CD14-positive monocyte (primary cell): Measurements from ENCODE around the gene RAB31. TPM values are rescaled to one million over a fixed set of nuclear protein-coding genes. Genes with fewer than 3 reads are reported as not detected.

Source experiments
- DNase-seq, 3 donors: peaks; one replicate each; pipeline ENCODE4 v3.0.0-alpha.2; 2011 to 2022
- H2AFZ ChIP-seq: 2 replicates; pipeline ENCODE4 v1.6.0; 2012; ENCODE audit warnings: mild to moderate bottlenecking, low read depth, low read length, inconsistent platforms; ENCODE audit not compliant: insufficient read depth, poor library complexity, severe bottlenecking
- H3K27ac ChIP-seq, 2 donors: 1 replicate in 1 of 2; 2 replicates in 1 of 2; pipeline ENCODE4 v1.5.1; 2012 to 2013; ENCODE audit warnings: low read length in 2 of 2, control low read depth in 1 of 2, inconsistent platforms in 1 of 2, low read depth in 1 of 2, mild to moderate bottlenecking in 1 of 2
- H3K27me3 ChIP-seq, 2 donors: one replicate each; pipeline versions ENCODE4 v1.6.0 to v1.6.1; 2011 to 2013; ENCODE audit warnings: low read length in 2 of 2; ENCODE audit not compliant: control insufficient read depth in 2 of 2, insufficient read depth in 2 of 2
- H3K36me3 ChIP-seq, 2 donors: replicated peaks in 1 of 2; 1 replicate in 1 of 2; 2 replicates in 1 of 2; pipeline versions ENCODE4 v1.5.1 to v1.6.1; 2012 to 2013; ENCODE audit warnings: low read length in 2 of 2, control low read depth in 1 of 2, inconsistent platforms in 1 of 2, mild to moderate bottlenecking in 1 of 2; ENCODE audit not compliant: insufficient read depth in 2 of 2, control insufficient read depth in 1 of 2
- H3K4me1 ChIP-seq, 2 donors: 1 replicate in 1 of 2; 2 replicates in 1 of 2; pipeline versions ENCODE4 v1.5.1 to v1.6.1; 2012 to 2013; ENCODE audit warnings: low read length in 2 of 2, control low read depth in 1 of 2, inconsistent platforms in 1 of 2, mild to moderate bottlenecking in 1 of 2, moderate library complexity in 1 of 2; ENCODE audit not compliant: insufficient read depth in 2 of 2, control insufficient read depth in 1 of 2
- H3K4me2 ChIP-seq: replicated peaks from 2 replicates; pipeline ENCODE3; 2012; ENCODE audit warnings: low read length, moderate library complexity, mild to moderate bottlenecking; ENCODE audit not compliant: poor library complexity, severe bottlenecking; ENCODE audit errors: extremely low read depth
- H3K4me3 ChIP-seq, 3 experiments: fragments of 200-600 bp in 1 of 3; sonication (generic) in 1 of 3; replicated peaks in 1 of 3; 1 replicate in 2 of 3; 2 replicates in 1 of 3; pipeline ENCODE4 v1.5.1; 2011 to 2013; ENCODE audit warnings: low read length in 3 of 3, mild to moderate bottlenecking in 3 of 3, control low read depth in 2 of 3, low read depth in 2 of 3, inconsistent platforms in 1 of 3, moderate library complexity in 1 of 3
- H3K79me2 ChIP-seq: 2 replicates; pipeline ENCODE4 v1.6.0; 2012; ENCODE audit warnings: mild to moderate bottlenecking, control low read depth, inconsistent platforms, low read length, moderate library complexity; ENCODE audit not compliant: insufficient read depth
- H3K9ac ChIP-seq: 2 replicates; pipeline ENCODE4 v1.6.0; 2017; ENCODE audit warnings: low read length, mild to moderate bottlenecking; ENCODE audit not compliant: insufficient read depth, poor library complexity, severe bottlenecking
- H3K9me3 ChIP-seq, 2 donors: replicated peaks in 1 of 2; 1 replicate in 1 of 2; 2 replicates in 1 of 2; pipeline versions ENCODE4 v1.5.1 to v1.6.1; 2012 to 2013; ENCODE audit warnings: low read length in 2 of 2, control low read depth in 1 of 2; ENCODE audit not compliant: control insufficient read depth in 1 of 2, insufficient read depth in 1 of 2
- H4K20me1 ChIP-seq: 2 replicates; pipeline ENCODE4 v1.6.0; 2012; ENCODE audit warnings: mild to moderate bottlenecking, low read length, control low read depth, moderate library complexity; ENCODE audit not compliant: insufficient read depth
- H3K27ac Mint-ChIP-seq, 7 donors: one replicate each; pipeline ENCODE4 v1.8.0; 2020; ENCODE audit warnings: mild to moderate bottlenecking in 7 of 7, mixed read lengths in 7 of 7, moderate library complexity in 6 of 7, inconsistent platforms in 2 of 7
- H3K27me3 Mint-ChIP-seq, 3 donors: one replicate each; pipeline ENCODE4 v1.8.0; 2021 to 2022; ENCODE audit warnings: low read depth in 3 of 3, mild to moderate bottlenecking in 3 of 3, mixed read lengths in 3 of 3, moderate library complexity in 3 of 3, inconsistent platforms in 1 of 3
- H3K36me3 Mint-ChIP-seq, 2 donors: one replicate each; pipeline ENCODE4 v1.8.0; 2020; ENCODE audit warnings: mixed read lengths in 2 of 2, inconsistent platforms in 1 of 2, mild to moderate bottlenecking in 1 of 2
- H3K4me1 Mint-ChIP-seq: one replicate; pipeline ENCODE4 v1.8.0; 2020; ENCODE audit warnings: mild to moderate bottlenecking, mixed read lengths
- H3K4me3 Mint-ChIP-seq, 2 donors: one replicate each; pipeline ENCODE4 v1.8.0; 2020; ENCODE audit warnings: mild to moderate bottlenecking in 2 of 2, mixed read lengths in 2 of 2, moderate library complexity in 1 of 2
- H3K9me3 Mint-ChIP-seq, 7 donors: one replicate each; pipeline ENCODE4 v1.8.0; 2020 to 2022; ENCODE audit warnings: mixed read lengths in 7 of 7, mild to moderate bottlenecking in 6 of 7, moderate library complexity in 6 of 7, inconsistent platforms in 2 of 7
- WGBS: methylation state at CpG from one replicate; pipeline ENCODE4 v1.1.5; 2013; ENCODE audit warnings: missing lambda C conversion rate; ENCODE audit not compliant: insufficient coverage; 5-methylcytosine and 5-hydroxymethylcytosine counted together
- intact Hi-C, 2 donors: fragments of 100-400 bp; cut with micrococcal nuclease; formaldehyde crosslinking; loops; one replicate each; pipeline versions ENCODE4 v1.15.0 to v1.15.1; 2023
- polyA plus RNA-seq, 3 donors: library from polyadenylated mRNA; depleted of rRNA in 1 of 3; unstranded in 2 of 3; stranded (reverse) in 1 of 3; fragments of 300-500 nt in 2 of 3; fragments of >200 nt in 1 of 3; fragmentation: Illumina TruSeq in 2 of 3; gene quantifications; 1 replicate in 2 of 3; 2 replicates in 1 of 3; pipeline ENCODE4 v1.2.3, GENCODE V29; 2012 to 2021
- TF ChIP-seq, protein P1 (sequence below): fragments of 200-600 bp; IDR thresholded peaks from one replicate; pipeline ENCODE4 v1.8.0; 2022; ENCODE audit warnings: antibody characterized with exemption, mild to moderate bottlenecking

RAB31 gene
- polyA plus RNA-seq, 3 donors, result 106 to 367 (median 348) TPM

DNA sequence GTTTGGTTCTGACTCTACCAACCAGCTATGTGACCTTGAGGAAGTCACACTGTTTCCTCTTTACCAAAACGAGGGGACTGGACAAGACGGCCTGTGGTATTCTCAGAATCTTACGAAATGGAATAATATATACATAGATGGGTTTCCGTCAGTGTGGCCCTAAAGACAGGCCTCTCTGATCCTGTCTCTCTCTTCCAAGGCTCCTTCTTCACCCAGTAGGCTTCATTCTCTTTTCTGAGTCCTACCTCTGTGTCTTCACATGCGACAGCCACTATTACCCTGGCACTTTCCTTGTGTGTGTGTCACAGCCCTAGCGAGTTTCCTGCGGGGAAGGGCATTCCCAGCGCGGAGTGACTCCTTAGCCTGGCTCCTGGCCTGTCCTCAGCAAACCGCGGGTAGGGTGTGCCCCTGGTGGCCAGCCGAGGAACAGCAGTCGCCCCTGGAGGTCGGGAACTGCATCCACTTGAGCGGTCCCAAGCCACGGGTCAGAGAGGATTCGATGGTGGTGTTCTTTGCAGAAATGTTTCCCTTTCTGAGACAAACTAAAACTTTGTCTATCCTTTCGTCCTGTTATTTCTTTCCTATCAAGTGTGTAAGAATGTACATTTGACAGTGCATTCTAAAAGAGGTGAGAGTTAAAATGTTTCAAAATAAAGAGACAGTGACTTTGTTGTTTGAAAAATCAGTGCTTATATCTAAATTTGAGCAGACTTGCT lies 63.3 kb downstream of the RAB31 start:
- peak overlapping the region; percentile 58 for H3K9ac ChIP-seq
- TF ChIP-seq, protein P1, sequence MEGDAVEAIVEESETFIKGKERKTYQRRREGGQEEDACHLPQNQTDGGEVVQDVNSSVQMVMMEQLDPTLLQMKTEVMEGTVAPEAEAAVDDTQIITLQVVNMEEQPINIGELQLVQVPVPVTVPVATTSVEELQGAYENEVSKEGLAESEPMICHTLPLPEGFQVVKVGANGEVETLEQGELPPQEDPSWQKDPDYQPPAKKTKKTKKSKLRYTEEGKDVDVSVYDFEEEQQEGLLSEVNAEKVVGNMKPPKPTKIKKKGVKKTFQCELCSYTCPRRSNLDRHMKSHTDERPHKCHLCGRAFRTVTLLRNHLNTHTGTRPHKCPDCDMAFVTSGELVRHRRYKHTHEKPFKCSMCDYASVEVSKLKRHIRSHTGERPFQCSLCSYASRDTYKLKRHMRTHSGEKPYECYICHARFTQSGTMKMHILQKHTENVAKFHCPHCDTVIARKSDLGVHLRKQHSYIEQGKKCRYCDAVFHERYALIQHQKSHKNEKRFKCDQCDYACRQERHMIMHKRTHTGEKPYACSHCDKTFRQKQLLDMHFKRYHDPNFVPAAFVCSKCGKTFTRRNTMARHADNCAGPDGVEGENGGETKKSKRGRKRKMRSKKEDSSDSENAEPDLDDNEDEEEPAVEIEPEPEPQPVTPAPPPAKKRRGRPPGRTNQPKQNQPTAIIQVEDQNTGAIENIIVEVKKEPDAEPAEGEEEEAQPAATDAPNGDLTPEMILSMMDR, result peak; percentile 100
- H4K20me1 ChIP-seq, result peaks cover 4% of the 10 kb centered on the region
- no peaks in the 10 kb centered on the region for H3K27me3 ChIP-seq
- intact Hi-C loops, result loop anchor here in 1 of 2 donors (2.0 to 5.0 kb wide), 2 partner anchors 33 to 64 kb away; partner anchors contain the start of gene RAB31
- DNase-seq, result peak; percentile 73 to 92 (median 89)
- H2AFZ ChIP-seq, result peak overlapping the region; percentile 30
- Mint-ChIP-seq H3K9me3 (no peaks in the 10 kb centered on the region), H3K27me3 (peaks cover 1% of the 10 kb centered on the region in 3 donors), H3K36me3 (peaks cover 23 to 28% of the 10 kb centered on the region in 2 donors), H3K4me1 (peaks cover 94% of the 10 kb centered on the region), H3K27ac (peak overlapping the region; percentile 98 to 99 (median 99)), H3K4me3 (peak overlapping the region; percentile 73 to 89)
- H3K4me3 ChIP-seq, result peak overlapping the region in 2 of 3 experiments; percentile 9 to 58
- H3K4me1 ChIP-seq, result peaks cover 73 to 79% of the 10 kb centered on the region in 2 donors
- WGBS, result 1% methylated on average over 10 of the region's 18 CpGs
- no peaks in the 10 kb centered on the region for H3K9me3 ChIP-seq
- peak overlapping the region; percentile 66 for H3K4me2 ChIP-seq
- H3K36me3 ChIP-seq, result peaks cover 3 to 9% of the 10 kb centered on the region in 2 donors
- H3K27ac ChIP-seq, result peak overlapping the region; percentile 95 to 97
- H3K79me2 ChIP-seq, result peaks cover 93% of the 10 kb centered on the region

GRCh38 chr18:9771977-9772660 lies 64.0 kb downstream of the RAB31 start:
- Mint-ChIP-seq H3K4me3 (peak overlapping the region; percentile 73 to 89), H3K27ac (peak overlapping the region; percentile 98 to 99 (median 99)), H3K36me3 (peaks cover 24 to 25% of the 10 kb centered on the region in 2 donors), H3K4me1 (peaks cover 93% of the 10 kb centered on the region), H3K27me3 (peaks cover 1% of the 10 kb centered on the region in 3 donors), H3K9me3 (no peaks in the 10 kb centered on the region)
- Histone ChIP-seq H3K27ac (peak overlapping the region; percentile 95 to 97), H3K9ac (peak overlapping the region; percentile 58), H3K27me3 (no peaks in the 10 kb centered on the region), H3K79me2 (peaks cover 93% of the 10 kb centered on the region), H3K36me3 (peaks cover 2 to 3% of the 10 kb centered on the region in 2 donors), H3K9me3 (no peaks in the 10 kb centered on the region), H3K4me1 (peaks cover 76 to 80% of the 10 kb centered on the region in 2 donors), H4K20me1 (no peaks in the 10 kb centered on the region), H2AFZ (no peak overlapping the region), H3K4me3 (peak overlapping the region in 1 of 3 experiments; percentile 58), H3K4me2 (peak overlapping the region; percentile 66)
- TF ChIP-seq, protein P1, result no peak
- peak; percentile 72 to 86 (median 82) for DNase-seq
- 59% methylated on average over 11 of the region's 14 CpGs for WGBS
- intact Hi-C loops, result loop anchor here in 1 of 2 donors (2.0 to 5.0 kb wide), 2 partner anchors 33 to 65 kb away; partner anchors contain the start of gene RAB31
